ENCODE results near the gene ATAD1.

The ATAD1 gene

DNA sequence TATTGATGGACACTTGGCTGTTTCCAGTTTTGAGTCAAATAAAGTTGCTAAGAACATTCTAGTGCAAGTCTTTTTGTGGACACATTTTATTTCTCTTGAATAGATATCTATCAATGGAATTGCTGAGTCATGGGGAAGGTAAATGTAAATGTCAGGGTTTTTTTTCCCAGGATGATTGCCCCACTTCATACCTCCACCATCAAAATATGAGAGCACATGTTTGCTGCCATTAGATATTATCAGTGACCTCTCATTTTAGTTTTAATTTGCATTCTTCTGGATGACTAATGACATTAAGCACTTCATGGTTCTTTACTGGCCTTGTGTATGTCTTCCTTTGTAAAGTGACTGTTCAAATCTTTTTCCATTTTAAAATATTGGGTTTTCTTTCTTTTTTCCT lies 112.7 kb downstream of the ATAD1 start:
- no peak overlapping the region for H3K4me3 ChIP-seq (ENCODE audit: low read depth, low read length)
- TF ChIP-seq, protein P1, sequence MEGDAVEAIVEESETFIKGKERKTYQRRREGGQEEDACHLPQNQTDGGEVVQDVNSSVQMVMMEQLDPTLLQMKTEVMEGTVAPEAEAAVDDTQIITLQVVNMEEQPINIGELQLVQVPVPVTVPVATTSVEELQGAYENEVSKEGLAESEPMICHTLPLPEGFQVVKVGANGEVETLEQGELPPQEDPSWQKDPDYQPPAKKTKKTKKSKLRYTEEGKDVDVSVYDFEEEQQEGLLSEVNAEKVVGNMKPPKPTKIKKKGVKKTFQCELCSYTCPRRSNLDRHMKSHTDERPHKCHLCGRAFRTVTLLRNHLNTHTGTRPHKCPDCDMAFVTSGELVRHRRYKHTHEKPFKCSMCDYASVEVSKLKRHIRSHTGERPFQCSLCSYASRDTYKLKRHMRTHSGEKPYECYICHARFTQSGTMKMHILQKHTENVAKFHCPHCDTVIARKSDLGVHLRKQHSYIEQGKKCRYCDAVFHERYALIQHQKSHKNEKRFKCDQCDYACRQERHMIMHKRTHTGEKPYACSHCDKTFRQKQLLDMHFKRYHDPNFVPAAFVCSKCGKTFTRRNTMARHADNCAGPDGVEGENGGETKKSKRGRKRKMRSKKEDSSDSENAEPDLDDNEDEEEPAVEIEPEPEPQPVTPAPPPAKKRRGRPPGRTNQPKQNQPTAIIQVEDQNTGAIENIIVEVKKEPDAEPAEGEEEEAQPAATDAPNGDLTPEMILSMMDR (IDR thresholded peaks at IDR 0.05; ENCODE audit: low read depth, low read length), result no peak

DNA sequence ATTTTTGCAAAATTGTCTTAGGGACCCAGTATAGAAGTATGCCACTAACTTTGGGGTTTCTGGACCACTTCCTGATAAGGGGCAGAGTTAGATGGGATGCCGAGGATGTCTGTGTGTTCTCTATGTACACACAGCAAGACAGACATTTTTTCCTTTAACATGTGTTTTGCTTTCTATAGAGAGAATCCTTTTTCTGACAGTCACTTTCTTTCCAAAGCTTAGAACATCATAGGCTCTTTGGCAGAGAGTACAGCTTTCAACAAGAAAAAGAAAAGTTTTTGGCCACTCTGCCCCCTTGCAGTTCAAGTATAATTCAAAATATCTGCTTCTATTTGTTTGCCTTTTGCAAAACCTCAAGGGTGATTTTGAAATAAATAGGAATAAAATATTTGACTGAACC lies 114.3 kb downstream of the ATAD1 start:
- TF ChIP-seq, protein P1 (IDR thresholded peaks at IDR 0.05; ENCODE audit: low read depth, low read length), result no peak
- no peak overlapping the region for H3K4me3 ChIP-seq (ENCODE audit: low read depth, low read length)

DNA sequence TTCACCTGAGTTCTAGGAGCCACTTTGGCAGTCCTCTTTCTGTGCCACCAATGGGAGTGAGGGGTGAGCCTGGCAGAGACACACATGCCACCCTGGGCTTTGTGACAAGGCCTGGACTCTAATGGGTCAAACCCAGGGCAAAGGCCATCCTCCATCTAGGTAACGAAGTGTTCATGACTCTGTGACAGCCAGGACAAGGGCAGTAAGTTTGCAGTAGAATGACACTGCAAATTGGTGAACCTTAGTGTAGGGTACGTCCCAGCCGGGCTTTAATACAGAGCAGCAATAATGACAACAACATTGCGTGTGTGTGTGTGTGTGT lies 115.1 kb downstream of the ATAD1 start:
- H3K4me3 ChIP-seq (ENCODE audit: low read depth, low read length), result no peak overlapping the region
- TF ChIP-seq, protein P1 (IDR thresholded peaks at IDR 0.05; ENCODE audit: low read depth, low read length), result no peak

DNA sequence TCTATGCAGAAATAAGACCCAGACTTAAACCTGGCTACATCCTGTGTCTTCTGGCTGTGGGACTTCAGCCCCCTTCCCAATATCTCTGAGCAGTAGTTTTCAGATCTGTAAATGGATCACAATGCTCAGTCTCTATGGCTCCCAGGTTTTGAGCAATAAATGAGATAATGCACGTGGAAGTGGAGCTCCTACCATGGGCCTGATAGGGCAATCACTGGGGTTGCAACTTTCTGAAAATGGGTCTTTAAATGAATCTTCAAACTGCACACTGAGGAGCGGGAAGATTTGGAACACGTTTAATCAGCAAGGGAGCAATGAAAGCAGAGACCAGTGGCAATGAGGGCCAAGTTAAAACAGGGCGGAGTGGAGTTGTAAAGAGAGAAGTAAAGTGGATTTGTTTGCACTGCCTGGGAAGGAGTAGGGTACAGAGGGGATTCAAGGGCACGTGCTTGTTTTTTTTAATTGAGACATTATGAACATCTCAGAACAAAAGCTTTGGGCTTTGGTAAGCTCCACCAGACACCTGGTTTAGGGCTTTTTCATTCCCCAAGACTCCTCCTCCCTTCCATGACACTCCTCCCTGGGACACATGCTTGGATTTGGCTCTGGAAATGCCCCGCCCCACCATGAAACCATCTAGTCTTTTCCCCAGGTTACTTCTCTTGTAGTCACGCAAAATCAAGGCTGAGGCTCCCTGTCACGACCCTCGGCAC lies 115.6 kb downstream of the ATAD1 start:
- H3K4me3 ChIP-seq (ENCODE audit: low read depth, low read length), result no peak overlapping the region
- TF ChIP-seq, protein P1 (IDR thresholded peaks at IDR 0.05; ENCODE audit: low read depth, low read length), result no peak
